Measurements from ENCODE around the gene ERCC6L2. TPM values are rescaled to one million over a fixed set of nuclear protein-coding genes. Genes with fewer than 3 reads are reported as not detected.

The ERCC6L2 gene
- polyA plus RNA-seq, 1 donor from 2014 or later, result 72.6 TPM

DNA sequence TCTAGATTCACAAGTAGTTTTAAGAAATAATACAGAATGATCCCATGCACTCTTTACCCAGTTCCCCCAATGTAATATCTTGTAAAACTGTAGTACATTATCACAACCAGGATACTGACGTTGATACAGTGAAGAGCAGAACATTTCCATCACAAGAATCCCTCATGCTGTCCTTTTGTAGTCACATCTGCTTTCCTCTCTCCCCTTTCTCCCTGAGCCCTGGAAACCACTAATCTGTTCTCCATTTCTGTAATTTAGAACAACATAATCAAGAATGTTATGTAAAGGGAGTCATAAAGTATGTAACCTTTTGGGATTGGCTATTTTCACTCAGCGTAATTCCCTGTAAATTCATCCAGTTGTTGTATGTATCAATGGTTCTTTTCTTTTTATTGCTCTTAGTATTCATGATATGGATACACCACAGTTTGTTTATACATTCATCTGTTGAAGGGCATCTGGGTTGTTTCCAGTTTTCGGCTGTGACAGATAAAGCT lies 61.1 kb downstream of the ERCC6L2 start:
- Histone ChIP-seq H3K9ac (ENCODE audit: low read length) (no peak overlapping the region), H3K36me3 (ENCODE audit: insufficient read depth, low read length) (peaks cover 27% of the 10 kb centered on the region), H3K4me3 (ENCODE audit: low read length) (no peak overlapping the region), H3F3A (ENCODE audit: insufficient read depth, low read length, poor library complexity, severe bottlenecking) (no peaks in the 10 kb centered on the region), H4K20me1 (ENCODE audit: insufficient read depth) (no peaks in the 10 kb centered on the region), H3K4me2 (ENCODE audit: low read length) (no peak overlapping the region), H3K27me3 (ENCODE audit: insufficient read depth, low read depth, low read length) (no peaks in the 10 kb centered on the region), H2AFZ (ENCODE audit: low read depth, low read length) (no peak overlapping the region), H3K79me2 (replicated peaks; ENCODE audit: insufficient read depth, low read length) (no peaks in the 10 kb centered on the region), H3K9me2 (ENCODE audit: insufficient read depth, low read length) (no peaks in the 10 kb centered on the region), H3K9me3 (ENCODE audit: low read length) (no peaks in the 10 kb centered on the region), H3K27ac (ENCODE audit: low read length) (no peak overlapping the region)
- TF ChIP-seq RAD21 (conservative IDR thresholded peaks at IDR 0.05) (no peak), POLR2AphosphoS5 (IDR thresholded peaks at IDR 0.05) (no peak), TAF1 (IDR thresholded peaks at IDR 0.05; ENCODE audit: low read depth) (no peak), SMC3 (conservative IDR thresholded peaks at IDR 0.05; ENCODE audit: poor library complexity) (no peak), EP300 (conservative IDR thresholded peaks at IDR 0.05; ENCODE audit: poor library complexity, severe bottlenecking) (no peak), REST (IDR thresholded peaks at IDR 0.05; ENCODE audit: borderline replicate concordance) (no peak), EZH2 (IDR thresholded peaks at IDR 0.05; ENCODE audit: borderline replicate concordance, insufficient read depth, low read length, poor library complexity, severe bottlenecking) (no peak)
- TF ChIP-seq, protein P1, sequence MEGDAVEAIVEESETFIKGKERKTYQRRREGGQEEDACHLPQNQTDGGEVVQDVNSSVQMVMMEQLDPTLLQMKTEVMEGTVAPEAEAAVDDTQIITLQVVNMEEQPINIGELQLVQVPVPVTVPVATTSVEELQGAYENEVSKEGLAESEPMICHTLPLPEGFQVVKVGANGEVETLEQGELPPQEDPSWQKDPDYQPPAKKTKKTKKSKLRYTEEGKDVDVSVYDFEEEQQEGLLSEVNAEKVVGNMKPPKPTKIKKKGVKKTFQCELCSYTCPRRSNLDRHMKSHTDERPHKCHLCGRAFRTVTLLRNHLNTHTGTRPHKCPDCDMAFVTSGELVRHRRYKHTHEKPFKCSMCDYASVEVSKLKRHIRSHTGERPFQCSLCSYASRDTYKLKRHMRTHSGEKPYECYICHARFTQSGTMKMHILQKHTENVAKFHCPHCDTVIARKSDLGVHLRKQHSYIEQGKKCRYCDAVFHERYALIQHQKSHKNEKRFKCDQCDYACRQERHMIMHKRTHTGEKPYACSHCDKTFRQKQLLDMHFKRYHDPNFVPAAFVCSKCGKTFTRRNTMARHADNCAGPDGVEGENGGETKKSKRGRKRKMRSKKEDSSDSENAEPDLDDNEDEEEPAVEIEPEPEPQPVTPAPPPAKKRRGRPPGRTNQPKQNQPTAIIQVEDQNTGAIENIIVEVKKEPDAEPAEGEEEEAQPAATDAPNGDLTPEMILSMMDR (IDR thresholded peaks at IDR 0.05; ENCODE audit: poor library complexity, severe bottlenecking), result no peak

DNA sequence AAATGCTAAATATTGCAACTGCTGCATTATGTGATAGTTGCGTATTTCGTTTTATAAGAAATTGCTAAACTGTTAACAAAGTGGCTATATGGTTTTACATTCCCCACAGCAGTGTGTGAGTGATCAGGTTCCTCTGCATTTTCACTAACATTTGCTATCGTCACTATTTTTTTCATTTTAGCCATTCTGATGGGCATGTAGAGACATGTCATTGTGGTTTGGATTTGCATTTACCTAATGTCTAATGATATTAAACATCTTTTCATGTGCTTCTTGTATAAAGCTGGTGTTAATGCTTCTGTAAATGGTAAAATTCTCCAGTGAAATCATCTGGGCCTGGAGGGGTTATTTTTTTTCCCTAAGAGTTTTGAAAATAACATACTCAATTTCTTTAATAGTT lies 61.6 kb downstream of the ERCC6L2 start:
- Histone ChIP-seq H3K9ac (ENCODE audit: low read length) (no peak overlapping the region), H3F3A (ENCODE audit: insufficient read depth, low read length, poor library complexity, severe bottlenecking) (no peaks in the 10 kb centered on the region), H3K79me2 (replicated peaks; ENCODE audit: insufficient read depth, low read length) (no peaks in the 10 kb centered on the region), H3K4me3 (ENCODE audit: low read length) (no peak overlapping the region), H3K9me2 (ENCODE audit: insufficient read depth, low read length) (no peaks in the 10 kb centered on the region), H3K9me3 (ENCODE audit: low read length) (no peaks in the 10 kb centered on the region), H3K27ac (ENCODE audit: low read length) (no peak overlapping the region), H3K4me2 (ENCODE audit: low read length) (no peak overlapping the region), H2AFZ (ENCODE audit: low read depth, low read length) (no peak overlapping the region), H3K36me3 (ENCODE audit: insufficient read depth, low read length) (peaks cover 30% of the 10 kb centered on the region), H3K27me3 (ENCODE audit: insufficient read depth, low read depth, low read length) (no peaks in the 10 kb centered on the region), H4K20me1 (ENCODE audit: insufficient read depth) (no peaks in the 10 kb centered on the region)
- TF ChIP-seq REST (IDR thresholded peaks at IDR 0.05; ENCODE audit: borderline replicate concordance), result no peak
- no peak for TF ChIP-seq EP300 (conservative IDR thresholded peaks at IDR 0.05; ENCODE audit: poor library complexity, severe bottlenecking)
- TF ChIP-seq POLR2AphosphoS5 (IDR thresholded peaks at IDR 0.05), result no peak
- TF ChIP-seq MXI1 (conservative IDR thresholded peaks at IDR 0.05; ENCODE audit: poor library complexity, severe bottlenecking), result no peak
- TF ChIP-seq, protein P1 (IDR thresholded peaks at IDR 0.05; ENCODE audit: poor library complexity, severe bottlenecking), result no peak
- TF ChIP-seq SMC3 (conservative IDR thresholded peaks at IDR 0.05; ENCODE audit: poor library complexity), result no peak
- no peak for TF ChIP-seq EZH2 (IDR thresholded peaks at IDR 0.05; ENCODE audit: borderline replicate concordance, insufficient read depth, low read length, poor library complexity, severe bottlenecking)
- no peak for TF ChIP-seq TAF1 (IDR thresholded peaks at IDR 0.05; ENCODE audit: low read depth)
- no peak for TF ChIP-seq RAD21 (conservative IDR thresholded peaks at IDR 0.05)

All from neural cell (in vitro differentiated cells).